ENCODE data around the gene ARHGAP29. TPM values are rescaled to one million over a fixed set of nuclear protein-coding genes. Genes with fewer than 3 reads are reported as not detected.

Gene ARHGAP29, protein sequence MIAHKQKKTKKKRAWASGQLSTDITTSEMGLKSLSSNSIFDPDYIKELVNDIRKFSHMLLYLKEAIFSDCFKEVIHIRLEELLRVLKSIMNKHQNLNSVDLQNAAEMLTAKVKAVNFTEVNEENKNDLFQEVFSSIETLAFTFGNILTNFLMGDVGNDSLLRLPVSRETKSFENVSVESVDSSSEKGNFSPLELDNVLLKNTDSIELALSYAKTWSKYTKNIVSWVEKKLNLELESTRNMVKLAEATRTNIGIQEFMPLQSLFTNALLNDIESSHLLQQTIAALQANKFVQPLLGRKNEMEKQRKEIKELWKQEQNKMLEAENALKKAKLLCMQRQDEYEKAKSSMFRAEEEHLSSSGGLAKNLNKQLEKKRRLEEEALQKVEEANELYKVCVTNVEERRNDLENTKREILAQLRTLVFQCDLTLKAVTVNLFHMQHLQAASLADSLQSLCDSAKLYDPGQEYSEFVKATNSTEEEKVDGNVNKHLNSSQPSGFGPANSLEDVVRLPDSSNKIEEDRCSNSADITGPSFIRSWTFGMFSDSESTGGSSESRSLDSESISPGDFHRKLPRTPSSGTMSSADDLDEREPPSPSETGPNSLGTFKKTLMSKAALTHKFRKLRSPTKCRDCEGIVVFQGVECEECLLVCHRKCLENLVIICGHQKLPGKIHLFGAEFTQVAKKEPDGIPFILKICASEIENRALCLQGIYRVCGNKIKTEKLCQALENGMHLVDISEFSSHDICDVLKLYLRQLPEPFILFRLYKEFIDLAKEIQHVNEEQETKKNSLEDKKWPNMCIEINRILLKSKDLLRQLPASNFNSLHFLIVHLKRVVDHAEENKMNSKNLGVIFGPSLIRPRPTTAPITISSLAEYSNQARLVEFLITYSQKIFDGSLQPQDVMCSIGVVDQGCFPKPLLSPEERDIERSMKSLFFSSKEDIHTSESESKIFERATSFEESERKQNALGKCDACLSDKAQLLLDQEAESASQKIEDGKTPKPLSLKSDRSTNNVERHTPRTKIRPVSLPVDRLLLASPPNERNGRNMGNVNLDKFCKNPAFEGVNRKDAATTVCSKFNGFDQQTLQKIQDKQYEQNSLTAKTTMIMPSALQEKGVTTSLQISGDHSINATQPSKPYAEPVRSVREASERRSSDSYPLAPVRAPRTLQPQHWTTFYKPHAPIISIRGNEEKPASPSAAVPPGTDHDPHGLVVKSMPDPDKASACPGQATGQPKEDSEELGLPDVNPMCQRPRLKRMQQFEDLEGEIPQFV
- 27.5 TPM for total RNA-seq
- long read RNA-seq, full-length matches to known transcripts: 23 of 49 reads
- long read RNA-seq, partial matches to known transcripts: 4 of 49 reads
- long read RNA-seq, other reads (novel, unspliced or antisense): 22 of 49 reads

DNA sequence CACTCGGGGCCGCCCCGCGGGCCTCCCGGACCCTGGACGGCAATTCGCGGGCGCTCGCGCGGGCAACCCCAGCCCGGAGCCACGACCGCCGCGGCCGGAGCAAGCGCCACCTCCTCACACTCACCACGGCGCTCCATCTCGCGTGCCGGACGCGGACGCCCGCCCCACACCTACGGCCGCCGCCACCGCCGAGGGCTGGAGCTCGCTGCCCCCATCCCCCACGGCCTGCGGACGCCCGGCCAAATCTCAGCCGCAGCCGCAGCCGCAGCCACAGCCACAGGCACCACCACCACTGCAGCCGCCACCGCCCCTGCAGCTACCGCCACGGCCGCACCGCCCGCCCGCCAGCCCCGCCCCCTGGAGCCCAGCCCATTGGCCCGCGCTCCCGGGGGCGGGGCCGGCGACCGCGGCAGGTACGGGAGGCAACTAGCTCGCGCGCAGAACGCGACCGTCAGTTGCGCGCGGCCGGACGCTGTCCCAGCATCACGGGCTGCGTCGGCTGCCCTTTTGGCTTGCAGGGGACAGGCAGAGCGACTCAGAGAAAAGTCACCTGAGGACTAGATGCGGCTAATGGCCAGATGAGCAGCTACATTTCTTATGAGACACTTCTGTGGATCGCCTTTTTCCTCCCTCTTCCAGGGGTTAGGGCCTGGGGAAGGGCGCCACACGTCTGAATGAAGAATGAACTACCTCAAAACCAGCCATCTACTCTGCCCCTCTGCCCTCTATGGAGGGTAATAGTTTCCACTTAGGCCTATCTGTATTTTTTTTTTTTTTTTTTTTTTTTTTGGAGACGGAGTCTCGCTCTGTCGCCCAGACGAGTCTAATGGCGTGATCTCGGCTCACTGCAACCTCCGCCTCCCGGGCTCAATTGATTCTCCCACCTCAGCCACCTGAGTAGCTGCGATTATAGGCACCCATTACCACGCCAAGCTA is at the start of gene ARHGAP29:
Gene ARHGAP29, minus strand, starts transcription at position 294 of the 936 bp plus-strand sequence. CDS start 5,973 bp downstream, outside the sequence.
- DNase-seq (peak; percentile 91), ATAC-seq (ENCODE audit: poor library complexity) (peak; percentile 97)
- intact Hi-C loops (cut with DNase I): no loop called here

DNA sequence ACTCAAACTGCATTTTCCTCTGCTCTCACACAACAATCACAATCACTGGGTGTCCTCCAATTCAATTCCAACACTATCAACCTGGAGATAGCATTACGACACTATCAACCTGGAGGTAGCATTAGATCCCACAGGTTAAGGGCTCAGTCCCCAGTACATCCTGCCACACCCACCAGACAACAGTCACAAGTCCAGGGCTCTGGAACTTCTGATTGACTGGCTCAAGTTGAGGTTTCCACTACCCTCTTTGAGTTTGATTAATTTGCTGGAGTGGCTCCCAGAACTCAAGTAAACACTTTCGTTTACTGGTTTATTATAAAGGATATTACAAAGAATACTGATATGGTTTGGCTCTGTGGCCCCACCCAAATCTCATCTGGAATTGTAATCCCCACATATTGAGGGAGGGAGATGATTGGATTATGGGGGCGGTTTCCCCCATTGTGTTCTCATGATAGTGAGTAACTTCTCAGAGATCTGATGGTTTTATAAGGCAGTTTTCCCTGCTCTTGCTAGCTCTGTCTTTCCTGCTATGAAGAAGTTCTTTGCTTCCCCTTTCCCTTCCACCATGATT is 49.6 kb upstream of the ARHGAP29 start:
- ATAC-seq (ENCODE audit: poor library complexity) (no peak), DNase-seq (no peak)
- intact Hi-C loops (cut with DNase I): no loop called here

DNA sequence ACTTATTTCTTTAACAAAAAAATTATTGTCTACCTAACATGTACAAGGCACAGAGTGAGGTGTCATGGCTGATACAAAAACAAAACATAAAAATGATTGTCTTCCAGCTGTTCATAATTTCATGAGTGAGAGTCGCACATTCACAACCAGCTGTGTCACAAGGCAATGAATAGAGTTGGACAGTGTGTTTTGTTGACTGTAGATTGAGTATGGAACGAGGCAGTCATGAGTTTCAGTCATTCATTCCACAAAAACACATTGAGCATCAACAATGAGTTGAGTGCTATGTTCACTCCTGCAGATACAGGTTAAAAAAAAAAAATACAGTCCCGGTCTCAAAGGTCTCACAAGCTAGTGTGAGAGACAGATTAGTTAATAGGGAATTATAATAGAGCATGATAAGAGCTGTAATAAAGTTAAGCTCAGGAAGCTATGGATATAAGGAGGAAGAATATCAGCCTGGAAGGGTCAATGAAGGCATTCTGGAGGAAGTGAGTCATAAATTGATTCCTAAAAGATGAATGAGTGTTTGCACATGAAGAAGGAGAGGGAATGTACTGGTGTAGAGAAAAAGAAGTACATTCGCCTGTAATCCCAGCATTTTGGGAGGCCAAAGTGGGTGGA is 47.8 kb upstream of the ARHGAP29 start:
- DNase-seq: no peak
- ATAC-seq (ENCODE audit: poor library complexity): no peak
- intact Hi-C loops (cut with DNase I): no loop called here

DNA sequence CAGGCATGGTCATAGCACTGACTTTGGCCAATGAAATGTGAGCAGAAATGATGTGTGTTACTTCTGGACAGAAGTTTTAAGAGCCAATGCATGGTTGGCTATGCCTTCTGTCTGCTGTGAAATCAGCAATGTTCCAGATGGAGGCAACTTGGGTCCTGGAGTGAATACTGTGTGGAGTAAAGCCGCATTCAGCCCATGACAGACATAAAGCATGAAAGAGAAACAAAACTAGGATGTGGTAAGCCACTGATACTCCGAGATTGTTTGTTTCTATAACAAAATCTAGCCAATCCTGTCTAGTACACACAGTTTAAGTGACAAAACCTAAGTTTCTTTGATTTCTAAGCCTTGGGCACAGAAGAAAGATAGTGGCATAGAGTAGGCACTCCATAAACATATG is 47.1 kb upstream of the ARHGAP29 start:
- no peak for ATAC-seq (ENCODE audit: poor library complexity)
- intact Hi-C loops (cut with DNase I): no loop called here
- DNase-seq: no peak

DNA sequence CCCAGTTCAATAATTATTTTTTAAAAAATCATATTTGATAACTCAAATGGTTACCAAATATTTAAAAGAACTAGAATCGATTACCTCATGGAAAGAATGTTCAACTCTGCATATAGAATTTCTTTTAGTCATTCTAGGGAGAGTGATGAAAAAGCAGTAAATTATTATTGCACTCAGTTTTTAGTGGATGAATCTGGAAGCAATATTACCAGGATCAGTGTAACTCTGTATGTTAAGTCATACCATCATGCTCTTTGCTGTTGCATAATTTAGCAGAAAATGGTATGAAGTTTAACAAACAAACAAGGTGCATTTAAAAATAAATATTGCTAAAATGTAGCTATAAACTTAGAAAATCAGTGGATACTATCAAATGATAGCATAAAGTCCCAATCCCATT is 46.1 kb upstream of the ARHGAP29 start:
- no peak for ATAC-seq (ENCODE audit: poor library complexity)
- DNase-seq: no peak
- intact Hi-C loops (cut with DNase I): no loop called here

DNA sequence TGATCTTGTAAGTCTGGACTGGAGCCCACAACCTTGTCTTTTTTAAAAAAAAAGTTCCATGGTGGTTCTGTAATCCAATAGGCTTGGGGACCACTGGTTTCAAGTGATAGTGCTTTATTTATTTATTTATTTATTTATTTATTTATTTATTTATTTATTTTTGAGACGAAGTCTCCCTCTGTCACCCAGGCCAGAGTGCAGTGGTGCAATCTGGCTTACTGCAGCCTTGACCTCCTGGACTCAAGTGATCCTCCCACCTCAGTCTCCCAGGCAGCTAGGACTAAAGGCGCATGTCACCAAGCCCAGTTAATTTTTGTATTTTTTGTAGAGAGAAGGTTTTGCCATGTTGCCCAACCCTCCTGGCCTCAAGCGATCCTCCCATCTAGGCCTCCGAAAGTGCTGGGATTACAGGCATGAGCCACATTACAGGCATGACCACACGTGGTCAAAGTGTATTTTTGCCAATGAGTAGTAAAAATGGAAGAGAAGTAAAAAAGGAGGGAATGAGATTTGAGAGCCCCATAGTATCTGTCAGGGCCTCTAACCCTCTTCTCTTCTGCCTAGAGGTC is 44.8 kb upstream of the ARHGAP29 start:
- no peak for ATAC-seq (ENCODE audit: poor library complexity)
- intact Hi-C loops (cut with DNase I): no loop called here

DNA sequence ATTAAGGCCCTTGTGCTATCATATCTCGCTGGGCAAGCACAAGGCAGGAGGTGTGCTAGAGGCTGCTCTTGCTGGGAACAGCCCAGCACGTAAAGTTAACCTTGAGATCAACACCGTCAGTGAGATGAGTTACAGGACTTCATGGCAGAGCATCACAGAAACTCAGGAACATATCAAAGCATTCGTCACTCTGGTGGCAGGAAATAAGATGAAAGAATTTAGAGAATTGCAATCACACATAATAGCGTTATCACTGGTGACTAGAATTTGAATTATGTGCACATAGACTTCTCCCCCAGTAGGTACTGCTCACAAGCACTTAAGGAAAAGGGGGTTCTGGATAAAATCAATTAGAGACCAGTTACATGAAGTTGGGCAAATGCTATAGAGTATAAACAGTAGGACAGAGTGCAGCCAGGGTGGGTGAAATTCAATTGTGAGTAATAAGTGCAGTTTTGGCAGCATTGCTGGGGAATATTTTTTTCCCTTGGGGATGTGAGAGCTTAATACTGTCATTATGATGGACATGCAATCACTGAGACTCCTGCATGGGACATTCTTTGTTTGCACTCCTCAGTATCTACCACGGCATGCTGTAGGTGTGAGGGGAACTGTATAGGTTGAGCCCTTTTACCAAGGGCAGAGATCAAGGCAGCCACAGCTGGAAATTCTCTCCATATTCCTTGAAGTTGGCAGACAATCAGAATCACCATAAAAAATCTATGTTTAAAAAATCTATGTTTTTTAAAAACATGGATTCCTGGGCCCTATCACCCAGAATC is 44.2 kb upstream of the ARHGAP29 start:
- DNase-seq: no peak
- ATAC-seq (ENCODE audit: poor library complexity): peak; percentile 80
- intact Hi-C loops (cut with DNase I): no loop called here

More for the DNA sequence above, 44.8 kb upstream of the ARHGAP29 start:
- no peak for DNase-seq

DNA sequence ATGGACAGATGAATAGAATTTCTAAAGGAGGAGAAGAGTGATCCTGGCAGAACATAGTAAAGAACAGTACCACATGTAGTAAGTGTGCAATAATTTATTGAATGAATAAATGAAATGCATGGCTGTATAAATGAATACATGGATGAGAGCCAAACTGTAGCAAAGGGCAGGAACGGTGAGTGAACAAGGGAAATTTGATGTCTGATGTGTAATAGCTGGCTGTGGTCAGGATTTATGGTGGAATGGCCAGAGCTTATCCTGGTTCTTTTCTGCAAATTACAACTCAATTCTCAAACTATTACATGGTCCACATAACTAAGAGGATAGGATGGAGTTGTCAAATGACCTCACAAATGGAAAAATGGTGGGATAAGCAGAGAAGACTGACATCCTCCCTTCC is 43.2 kb upstream of the ARHGAP29 start:
- ATAC-seq (ENCODE audit: poor library complexity) (no peak), DNase-seq (no peak)
- intact Hi-C loops (cut with DNase I): no loop called here

DNA sequence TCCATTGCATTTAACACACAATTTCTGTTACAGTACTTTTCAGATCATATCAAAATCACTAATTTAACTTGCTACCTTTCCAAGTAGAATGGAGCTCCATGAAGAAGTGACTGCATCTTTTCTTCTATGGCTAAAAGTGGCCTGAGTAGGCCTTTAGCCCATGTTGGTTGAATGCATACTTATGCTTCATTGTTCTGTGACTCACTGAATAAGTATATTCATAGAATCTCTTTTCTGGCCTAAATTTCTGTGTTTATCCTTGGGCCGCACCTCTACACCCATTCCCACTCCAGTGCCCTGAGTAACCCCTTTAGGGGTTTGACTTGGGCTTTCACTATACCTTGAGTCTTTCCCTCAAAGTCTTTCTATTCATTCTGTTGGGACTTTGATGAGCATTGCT is 42.1 kb upstream of the ARHGAP29 start:
- DNase-seq (no peak), ATAC-seq (ENCODE audit: poor library complexity) (no peak)
- intact Hi-C loops (cut with DNase I): no loop called here

DNA sequence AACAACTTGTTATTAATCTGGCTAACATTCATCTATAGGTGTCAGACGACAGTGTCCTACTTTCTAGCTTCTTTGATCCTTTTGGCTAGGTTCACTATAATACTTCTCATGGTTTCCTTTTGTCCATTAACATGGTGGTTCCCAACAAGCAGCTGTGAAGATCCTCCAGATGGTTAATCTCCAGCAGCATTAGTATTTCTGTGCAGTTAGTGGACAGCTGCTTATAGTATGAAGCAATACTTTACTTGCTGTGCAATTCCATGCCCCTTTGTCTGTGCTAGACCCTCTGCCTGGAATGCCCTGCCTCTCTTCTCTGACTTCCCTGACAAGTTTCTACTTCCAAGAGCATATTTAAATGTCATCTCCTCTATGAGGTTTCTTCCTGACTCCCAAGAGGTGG is 41.7 kb upstream of the ARHGAP29 start:
- no peak for DNase-seq
- ATAC-seq (ENCODE audit: poor library complexity): no peak
- intact Hi-C loops (cut with DNase I): no loop called here

DNA sequence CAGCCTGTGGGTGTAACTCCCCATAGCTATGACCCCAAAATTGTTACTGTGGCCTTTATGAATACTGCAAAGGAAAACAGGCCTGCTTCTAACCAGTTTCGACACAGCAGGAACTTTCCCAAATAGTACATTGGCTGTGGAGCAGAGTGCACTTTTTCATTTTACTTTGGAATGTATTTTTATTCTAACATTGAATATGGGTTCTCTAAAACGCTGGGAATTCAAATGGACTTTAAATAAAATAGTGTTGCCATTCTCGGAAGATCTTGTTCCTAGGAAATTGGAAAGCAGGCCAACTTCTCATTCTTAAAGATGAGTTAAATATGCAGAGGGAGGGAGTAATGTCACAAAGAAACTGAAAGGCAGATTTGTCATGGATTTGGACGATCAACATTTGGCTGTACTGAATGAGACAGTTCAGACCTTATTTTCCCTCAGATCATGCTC is 39.6 kb upstream of the ARHGAP29 start:
- ATAC-seq (ENCODE audit: poor library complexity) (peak; percentile 38), DNase-seq (no peak)
- intact Hi-C loops (cut with DNase I): no loop called here

DNA sequence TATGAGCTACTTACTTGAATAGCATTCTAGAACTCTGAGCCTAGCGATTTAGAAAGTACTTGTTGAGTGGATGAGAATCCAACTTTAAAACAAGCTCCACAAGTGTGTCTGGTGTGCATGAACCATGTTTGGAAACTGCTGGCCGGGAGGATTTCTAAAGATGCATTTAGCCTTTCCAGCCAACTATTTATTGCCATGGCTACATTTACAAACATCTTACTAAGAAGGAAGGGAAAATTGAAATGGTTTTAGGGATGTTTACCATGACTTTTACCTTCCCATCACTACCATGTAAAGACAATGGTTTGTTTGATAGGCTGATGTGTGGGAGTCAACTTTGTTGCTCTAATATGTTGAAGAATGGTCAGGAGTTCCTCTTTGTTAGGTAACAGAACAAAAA is 37.7 kb upstream of the ARHGAP29 start:
- intact Hi-C loops (cut with DNase I): no loop called here
- no peak for DNase-seq
- ATAC-seq (ENCODE audit: poor library complexity): no peak

DNA sequence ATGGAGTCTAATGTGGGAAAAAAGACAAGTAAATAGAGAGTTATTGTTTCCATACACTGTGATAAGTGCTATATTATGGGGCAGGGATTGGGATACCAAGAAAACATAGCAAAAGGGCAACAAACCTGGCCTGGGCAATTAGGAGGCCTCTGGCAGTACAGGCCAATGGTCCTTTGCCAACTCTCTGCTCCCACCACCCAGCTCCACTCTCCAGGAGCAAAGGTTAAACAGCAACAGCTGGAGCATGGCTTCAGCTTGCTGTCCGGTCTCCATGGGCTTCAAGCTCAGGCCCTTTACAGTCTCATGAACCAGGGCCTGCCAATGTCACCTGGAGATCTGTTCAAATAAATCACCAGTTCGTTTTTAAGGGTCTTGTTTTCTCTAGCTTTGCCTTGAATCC is 37.2 kb upstream of the ARHGAP29 start:
- ATAC-seq (ENCODE audit: poor library complexity) (no peak), DNase-seq (no peak)
- intact Hi-C loops (cut with DNase I): no loop called here

DNA sequence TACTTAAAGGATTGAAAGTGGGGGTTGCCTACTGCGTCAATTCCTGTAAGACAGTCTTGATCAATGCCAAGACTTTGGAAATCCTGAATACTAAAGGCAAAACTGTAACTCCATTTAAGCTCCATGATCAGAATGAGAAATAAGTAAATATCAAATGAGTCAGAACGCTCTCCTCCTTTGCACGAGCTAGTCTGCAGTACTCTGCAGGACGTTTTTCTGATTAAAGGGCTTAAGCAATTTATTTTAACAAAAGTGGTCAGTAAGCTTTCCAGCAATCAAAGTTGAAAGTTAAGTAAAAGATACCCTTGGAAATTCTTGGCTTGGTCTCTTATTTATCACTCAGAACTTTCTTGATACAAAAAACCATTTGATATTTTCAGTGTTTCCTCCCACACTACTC is 35.7 kb upstream of the ARHGAP29 start:
- intact Hi-C loops (cut with DNase I): no loop called here
- no peak for DNase-seq
- no peak for ATAC-seq (ENCODE audit: poor library complexity)

DNA sequence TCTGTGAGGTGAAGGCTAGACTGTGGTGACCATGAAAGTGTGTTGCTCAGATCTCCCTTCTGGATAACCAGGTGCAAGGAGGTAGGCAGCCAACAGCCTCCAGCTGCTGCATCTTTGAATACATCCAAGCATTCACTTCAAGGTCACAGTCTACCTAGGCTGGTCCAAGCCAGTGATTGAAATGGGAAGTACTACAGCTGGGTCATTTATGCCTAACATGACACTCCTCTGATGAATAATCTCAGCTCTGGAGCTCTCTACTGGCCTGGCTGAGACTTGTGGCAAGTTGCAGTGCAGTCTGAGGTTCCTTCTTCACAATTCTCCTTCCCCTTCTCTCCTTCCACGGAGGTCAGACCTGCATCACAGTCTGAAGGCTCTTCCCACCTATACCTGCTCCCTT is 35.0 kb upstream of the ARHGAP29 start:
- intact Hi-C loops (cut with DNase I): no loop called here
- ATAC-seq (ENCODE audit: poor library complexity) (no peak), DNase-seq (no peak)

DNA sequence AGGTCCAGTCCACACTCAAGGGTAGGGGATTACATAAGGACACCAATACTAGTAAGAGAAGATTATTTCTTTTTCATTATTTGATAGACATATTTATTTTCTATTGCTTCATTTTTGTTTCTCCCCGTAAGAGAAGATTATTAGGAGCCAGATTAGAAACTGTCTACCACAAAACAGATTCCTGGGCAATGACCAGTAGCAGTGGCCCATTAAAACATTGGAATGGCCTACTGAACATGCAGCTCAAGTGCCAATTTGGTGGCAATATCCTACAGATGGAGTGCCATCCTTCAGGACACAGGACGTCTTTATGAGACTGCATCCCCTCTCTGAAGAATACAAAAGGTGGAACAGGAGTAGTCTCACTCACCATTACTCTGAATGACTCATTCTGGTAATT is 34.0 kb upstream of the ARHGAP29 start:
- intact Hi-C loops (cut with DNase I): no loop called here
- ATAC-seq (ENCODE audit: poor library complexity) (no peak), DNase-seq (no peak)

All from Right ventricle myocardium superior (tissue), 1 donor.